Naive thymus-derived CD4-positive, alpha-beta T cell (primary cell): ENCODE results near the gene SEPTIN5. TPM values are rescaled to one million over a fixed set of nuclear protein-coding genes. Genes with fewer than 3 reads are reported as not detected.

Source experiments
- ATAC-seq: fragments of 150-1000 bp; cut with Tn5 transposase; 2 replicates; pipeline ENCODE4 v1.10.0; 2021; ENCODE audit warnings: mild to moderate bottlenecking, moderate library complexity
- CTCF ChIA-PET: fragments of 350-600 bp; sonication (Branson Sonifier 250); formaldehyde crosslinking; loops from one replicate; lab custom pipeline; 2021; ENCODE audit warnings: antibody characterized with exemption; lab: Charles Lee
- POLR2A ChIA-PET: fragments of 350-600 bp; sonication (Branson Sonifier 250); formaldehyde crosslinking; loops from one replicate; lab custom pipeline; 2021; ENCODE audit warnings: antibody characterized with exemption, inconsistent platforms; lab: Charles Lee
- DNase-seq, 9 donors: peaks; one replicate each; pipeline versions ENCODE4 v3.0.0 to v3.0.0-alpha.2; 2020 to 2022; ENCODE audit warnings: mixed read lengths in 1 of 9
- H3K27ac ChIP-seq: one replicate; pipeline ENCODE4 v1.7.0; 2013; ENCODE audit warnings: mild to moderate bottlenecking, low read depth, low read length, moderate library complexity
- H3K27me3 ChIP-seq, 2 donors: one replicate each; pipeline ENCODE4 v1.7.0; 2013; ENCODE audit warnings: low read length in 2 of 2, mild to moderate bottlenecking in 2 of 2, moderate library complexity in 2 of 2; ENCODE audit not compliant: control insufficient read depth in 2 of 2, insufficient read depth in 2 of 2
- H3K36me3 ChIP-seq, 3 experiments: 1 replicate in 2 of 3; 2 replicates in 1 of 3; pipeline ENCODE4 v1.7.0; 2013; ENCODE audit warnings: low read length in 3 of 3, mild to moderate bottlenecking in 3 of 3, moderate library complexity in 1 of 3; ENCODE audit not compliant: insufficient read depth in 3 of 3, control insufficient read depth in 2 of 3
- H3K4me1 ChIP-seq, 2 donors: one replicate each; pipeline ENCODE4 v1.7.0; 2013; ENCODE audit warnings: low read length in 2 of 2, mild to moderate bottlenecking in 2 of 2, moderate library complexity in 1 of 2; ENCODE audit not compliant: control insufficient read depth in 2 of 2, insufficient read depth in 2 of 2
- H3K4me3 ChIP-seq: 2 replicates; pipeline ENCODE4 v1.7.0; 2013; ENCODE audit warnings: mild to moderate bottlenecking, low read length
- H3K9me3 ChIP-seq, 3 experiments: 1 replicate in 2 of 3; 2 replicates in 1 of 3; pipeline ENCODE4 v1.7.0; 2013; ENCODE audit warnings: low read length in 3 of 3; ENCODE audit not compliant: control insufficient read depth in 2 of 3
- H3K27ac Mint-ChIP-seq, 9 donors: one replicate each; pipeline ENCODE4 v1.8.0; 2020 to 2022; ENCODE audit warnings: mixed read lengths in 9 of 9, mild to moderate bottlenecking in 8 of 9, moderate library complexity in 5 of 9, inconsistent platforms in 2 of 9
- H3K27me3 Mint-ChIP-seq, 5 donors: one replicate each; pipeline ENCODE4 v1.8.0; 2021 to 2022; ENCODE audit warnings: mixed read lengths in 5 of 5, mild to moderate bottlenecking in 1 of 5
- H3K36me3 Mint-ChIP-seq, 5 donors: one replicate each; pipeline ENCODE4 v1.8.0; 2020 to 2022; ENCODE audit warnings: mixed read lengths in 5 of 5, mild to moderate bottlenecking in 3 of 5, inconsistent platforms in 1 of 5
- H3K4me1 Mint-ChIP-seq, 7 donors: one replicate each; pipeline ENCODE4 v1.8.0; 2020 to 2022; ENCODE audit warnings: mixed read lengths in 7 of 7, mild to moderate bottlenecking in 3 of 7, inconsistent platforms in 1 of 7
- H3K4me3 Mint-ChIP-seq, 10 donors: one replicate each; pipeline ENCODE4 v1.8.0; 2020 to 2022; ENCODE audit warnings: mild to moderate bottlenecking in 10 of 10, mixed read lengths in 10 of 10, moderate library complexity in 6 of 10, inconsistent platforms in 2 of 10
- H3K9me3 Mint-ChIP-seq, 11 donors: one replicate each; pipeline ENCODE4 v1.8.0; 2020 to 2022; ENCODE audit warnings: mixed read lengths in 11 of 11, mild to moderate bottlenecking in 4 of 11, inconsistent platforms in 1 of 11, moderate library complexity in 1 of 11
- intact Hi-C, 2 donors: fragments of 100-400 bp; cut with micrococcal nuclease; formaldehyde crosslinking; loops; one replicate each; pipeline ENCODE4 v1.15.1; 2023
- polyA plus RNA-seq, 2 donors: library from polyadenylated mRNA; unstranded; fragments of 300-500 nt; fragmentation: Illumina TruSeq; gene quantifications; one replicate each; pipeline ENCODE4 v1.2.3, GENCODE V29; 2021
- total RNA-seq, 6 experiments: library from RNA in 5 of 6; stranded (reverse) in 5 of 6; gene quantifications; 1 replicate in 5 of 6; 2 replicates in 1 of 6; pipeline ENCODE4 v1.2.3 and lab custom pipeline; 2021 to 2026

Gene SEPTIN5
- total and polyA plus RNA-seq, 7 experiments from 2014 or later = 0.22 to 4.2 (median 0.49) TPM; not detected in 3

DNA sequence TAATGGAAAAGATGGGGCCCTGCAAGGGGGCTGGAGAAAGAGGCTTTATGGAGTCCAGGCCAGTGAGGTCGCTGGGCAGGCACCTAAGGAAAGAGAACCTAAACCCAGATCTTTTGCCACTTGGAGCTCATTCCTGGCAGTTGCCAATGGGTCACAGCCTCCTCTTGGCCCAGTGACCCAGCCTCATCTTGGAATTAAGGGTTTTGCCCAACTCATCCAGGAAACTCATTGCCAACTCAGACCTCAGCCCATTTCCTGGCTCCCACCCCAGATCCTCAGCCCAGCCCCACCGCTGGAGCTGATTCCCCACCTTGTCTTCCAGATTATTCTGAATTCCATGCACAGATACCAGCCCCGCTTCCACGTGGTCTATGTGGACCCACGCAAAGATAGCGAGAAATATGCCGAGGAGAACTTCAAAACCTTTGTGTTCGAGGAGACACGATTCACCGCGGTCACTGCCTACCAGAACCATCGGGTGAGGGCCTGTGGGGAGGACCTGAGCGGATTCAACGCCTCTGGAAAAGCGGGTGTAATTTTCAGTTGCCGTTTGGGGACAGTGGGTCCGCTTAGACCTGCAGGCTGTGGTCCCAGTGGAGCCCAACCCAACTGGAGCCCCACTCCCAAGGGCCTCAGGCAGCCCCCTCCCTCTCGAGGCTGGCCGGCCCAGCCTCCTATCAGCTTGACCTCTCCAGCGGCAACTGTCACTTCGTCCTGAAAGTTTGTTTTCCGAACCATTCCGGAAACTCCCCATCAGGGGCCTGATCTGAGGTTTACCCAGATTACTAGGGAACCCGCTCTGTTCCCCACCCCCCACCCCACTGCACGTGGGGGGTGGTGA, 50.6 kb downstream of the SEPTIN5 start:
- H3K36me3 ChIP-seq = no peaks in the 10 kb centered on the region
- ATAC-seq (no peak), DNase-seq (no peak)
- H3K9me3 Mint-ChIP-seq = peaks cover 0 to 3% (median 0%) of the 10 kb centered on the region in 11 donors
- POLR2A ChIA-PET = no interaction called here
- H3K27me3 ChIP-seq = peaks cover 9 to 35% of the 10 kb centered on the region in 2 donors
- no peak overlapping the region for H3K4me3 ChIP-seq
- H3K4me1 Mint-ChIP-seq = peaks cover 7 to 39% (median 23%) of the 10 kb centered on the region in 7 donors
- CTCF ChIA-PET = interaction anchor here (1.6 kb wide), 1 partner anchor 9 kb away, joined by 3 read pairs; no protein-coding TSS in a partner anchor
- no peak overlapping the region for H3K27ac Mint-ChIP-seq
- peak overlapping the region; percentile 18 to 74 (median 60) for H3K4me3 Mint-ChIP-seq
- peaks cover 40 to 70% (median 51%) of the 10 kb centered on the region in 5 donors for H3K27me3 Mint-ChIP-seq
- peaks cover 0 to 6% (median 5%) of the 10 kb centered on the region in 5 donors for H3K36me3 Mint-ChIP-seq
- intact Hi-C loops = loop anchor here in 1 of 2 donors (5.0 kb wide), 1 partner anchor 127 kb away; no protein-coding TSS in a partner anchor
- H3K27ac ChIP-seq = no peak overlapping the region
- H3K9me3 ChIP-seq = no peaks in the 10 kb centered on the region
- peaks cover 0 to 16% of the 10 kb centered on the region in 2 donors for H3K4me1 ChIP-seq

DNA sequence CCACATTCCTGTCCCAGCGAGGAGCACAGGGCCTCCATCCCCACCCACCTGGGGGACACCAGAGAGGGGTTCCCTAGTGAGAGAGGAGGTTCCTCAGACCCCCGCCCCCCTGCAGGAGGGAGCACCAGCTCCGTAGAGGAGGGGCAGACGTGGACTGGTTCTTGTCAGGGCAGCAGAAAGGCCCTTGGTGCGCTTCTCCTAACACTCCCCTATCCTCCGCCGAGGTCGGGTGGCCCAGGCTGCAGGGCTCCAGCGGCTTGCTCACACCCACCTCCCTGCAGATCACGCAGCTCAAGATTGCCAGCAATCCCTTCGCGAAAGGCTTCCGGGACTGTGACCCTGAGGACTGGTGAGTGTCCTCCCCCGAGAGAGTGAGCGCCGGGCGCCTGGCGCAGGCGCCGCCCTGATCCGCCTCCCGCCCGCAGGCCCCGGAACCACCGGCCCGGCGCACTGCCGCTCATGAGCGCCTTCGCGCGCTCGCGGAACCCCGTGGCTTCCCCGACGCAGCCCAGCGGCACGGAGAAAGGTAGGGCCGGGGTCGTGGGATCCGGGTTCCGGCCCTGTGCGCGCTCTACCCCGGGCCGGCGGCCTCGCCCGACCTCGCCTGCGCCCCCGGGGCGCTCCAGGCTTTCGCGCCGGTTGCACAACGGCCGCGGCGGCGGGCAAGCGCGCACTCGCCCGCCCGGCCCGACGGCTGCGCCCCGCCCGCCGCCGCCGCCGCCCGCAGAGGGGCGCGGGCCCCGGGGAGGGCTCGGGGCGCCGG, 51.4 kb downstream of the SEPTIN5 start:
- no peaks in the 10 kb centered on the region for H3K36me3 Mint-ChIP-seq
- CTCF ChIA-PET = interaction anchor here (1.6 kb wide), 1 partner anchor 9 kb away, joined by 3 read pairs; no protein-coding TSS in a partner anchor
- ATAC-seq = peak; percentile 58

DNA sequence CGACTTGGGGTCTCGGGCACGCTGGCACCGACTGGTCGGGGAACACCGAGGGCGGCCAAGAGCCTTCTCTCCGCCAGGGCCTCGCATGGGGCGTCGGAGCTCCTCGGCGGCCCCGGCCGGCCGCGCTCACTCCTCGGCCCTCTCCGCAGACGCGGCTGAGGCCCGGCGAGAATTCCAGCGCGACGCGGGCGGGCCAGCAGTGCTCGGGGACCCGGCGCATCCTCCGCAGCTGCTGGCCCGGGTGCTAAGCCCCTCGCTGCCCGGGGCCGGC, 51.9 kb downstream of the SEPTIN5 start:
- Mint-ChIP-seq H3K4me3 (no peak overlapping the region), H3K9me3 (peaks cover 0 to 3% (median 0%) of the 10 kb centered on the region in 11 donors), H3K27me3 (peaks cover 43 to 69% (median 52%) of the 10 kb centered on the region in 5 donors), H3K36me3 (no peaks in the 10 kb centered on the region), H3K4me1 (peaks cover 0 to 33% (median 17%) of the 10 kb centered on the region in 7 donors), H3K27ac (no peak overlapping the region)
- H3K36me3 ChIP-seq = no peaks in the 10 kb centered on the region
- H3K27me3 ChIP-seq = peaks cover 9 to 37% of the 10 kb centered on the region in 2 donors
- ChIA-PET POLR2A (no interaction called here), CTCF (no interaction called here)
- H3K4me1 ChIP-seq = peaks cover 0 to 15% of the 10 kb centered on the region in 2 donors
- ATAC-seq = no peak
- intact Hi-C loops = loop anchor here (1.0 to 5.0 kb wide), 3 partner anchors 10 to 126 kb away; no protein-coding TSS in a partner anchor
- no peaks in the 10 kb centered on the region for H3K9me3 ChIP-seq
- no peak overlapping the region for H3K4me3 ChIP-seq
- no peak overlapping the region for H3K27ac ChIP-seq
- DNase-seq = peak in 1 of 9 donors; percentile 2

More for the DNA sequence above, 51.4 kb downstream of the SEPTIN5 start:
- Histone ChIP-seq H3K27me3 (peaks cover 9 to 37% of the 10 kb centered on the region in 2 donors), H3K4me3 (no peak overlapping the region), H3K27ac (no peak overlapping the region), H3K9me3 (no peaks in the 10 kb centered on the region), H3K36me3 (no peaks in the 10 kb centered on the region), H3K4me1 (peaks cover 0 to 15% of the 10 kb centered on the region in 2 donors)
- intact Hi-C loops = loop anchor here (1.0 to 5.0 kb wide), 3 partner anchors 9 to 127 kb away; no protein-coding TSS in a partner anchor
- Mint-ChIP-seq H3K4me3 (peak overlapping the region; percentile 60 to 74 (median 66)), H3K9me3 (peaks cover 0 to 3% (median 0%) of the 10 kb centered on the region in 11 donors), H3K27me3 (peaks cover 42 to 69% (median 50%) of the 10 kb centered on the region in 5 donors), H3K4me1 (peaks cover 0 to 33% (median 17%) of the 10 kb centered on the region in 7 donors), H3K27ac (no peak overlapping the region)
- peak in 2 of 9 donors; percentile 7 to 39 for DNase-seq
- POLR2A ChIA-PET = no interaction called here

DNA sequence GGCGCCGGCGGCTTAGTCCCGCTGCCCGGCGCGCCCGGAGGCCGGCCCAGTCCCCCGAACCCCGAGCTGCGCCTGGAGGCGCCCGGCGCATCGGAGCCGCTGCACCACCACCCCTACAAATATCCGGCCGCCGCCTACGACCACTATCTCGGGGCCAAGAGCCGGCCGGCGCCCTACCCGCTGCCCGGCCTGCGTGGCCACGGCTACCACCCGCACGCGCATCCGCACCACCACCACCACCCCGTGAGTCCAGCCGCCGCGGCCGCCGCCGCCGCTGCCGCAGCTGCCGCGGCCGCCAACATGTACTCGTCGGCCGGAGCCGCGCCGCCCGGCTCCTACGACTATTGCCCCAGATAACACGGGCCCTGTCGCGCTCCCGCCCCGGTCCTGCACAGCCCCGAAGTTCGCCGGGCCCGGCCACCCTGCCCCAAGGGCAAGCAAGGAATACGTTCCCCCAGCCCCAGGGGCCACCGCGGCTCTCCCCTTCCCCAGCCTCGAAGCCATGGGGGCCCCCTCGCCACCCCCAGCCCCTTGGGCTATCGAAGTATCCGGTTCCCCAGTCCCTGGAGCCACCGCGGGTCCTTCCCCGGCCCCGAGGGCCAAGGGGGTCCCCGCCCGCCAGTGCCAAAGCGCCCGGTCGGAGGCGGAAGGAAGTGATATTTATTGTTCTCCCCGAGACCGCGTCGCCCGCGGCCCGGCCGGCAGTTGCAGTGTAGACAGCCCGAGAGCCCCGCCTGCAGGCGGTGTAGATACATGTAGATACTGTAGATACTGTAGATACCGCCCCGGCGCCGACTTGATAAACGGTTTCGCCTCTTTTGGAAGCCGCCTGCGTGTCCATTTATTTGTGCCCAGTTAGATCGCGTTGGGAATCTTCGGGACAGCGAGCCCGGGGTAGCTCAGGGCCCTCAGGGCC, 52.5 kb downstream of the SEPTIN5 start:
- no peak overlapping the region for H3K27ac ChIP-seq
- intact Hi-C loops = loop anchor here (1.0 to 5.0 kb wide), 3 partner anchors 10 to 126 kb away; no protein-coding TSS in a partner anchor
- no peak overlapping the region for H3K4me3 ChIP-seq
- no peaks in the 10 kb centered on the region for H3K36me3 ChIP-seq
- H3K4me1 ChIP-seq = peaks cover 0 to 15% of the 10 kb centered on the region in 2 donors
- H3K36me3 Mint-ChIP-seq = no peaks in the 10 kb centered on the region
- H3K27me3 Mint-ChIP-seq = peaks cover 45 to 67% (median 53%) of the 10 kb centered on the region in 5 donors
- ChIA-PET CTCF (interaction anchor here (0.6 kb wide), 1 partner anchor 135 kb away, joined by 3 read pairs; no protein-coding TSS in a partner anchor), POLR2A (no interaction called here)
- no peaks in the 10 kb centered on the region for H3K9me3 ChIP-seq
- ATAC-seq (peak; percentile 79), DNase-seq (peak in 3 of 9 donors; percentile 23 to 52 (median 31))
- peaks cover 0 to 28% (median 12%) of the 10 kb centered on the region in 7 donors for H3K4me1 Mint-ChIP-seq
- H3K27ac Mint-ChIP-seq = no peak overlapping the region
- H3K4me3 Mint-ChIP-seq = peak overlapping the region in 9 of 10 donors; percentile 25 to 74 (median 43)
- H3K9me3 Mint-ChIP-seq = peaks cover 0 to 3% (median 0%) of the 10 kb centered on the region in 11 donors
- H3K27me3 ChIP-seq = peaks cover 9 to 37% of the 10 kb centered on the region in 2 donors

DNA sequence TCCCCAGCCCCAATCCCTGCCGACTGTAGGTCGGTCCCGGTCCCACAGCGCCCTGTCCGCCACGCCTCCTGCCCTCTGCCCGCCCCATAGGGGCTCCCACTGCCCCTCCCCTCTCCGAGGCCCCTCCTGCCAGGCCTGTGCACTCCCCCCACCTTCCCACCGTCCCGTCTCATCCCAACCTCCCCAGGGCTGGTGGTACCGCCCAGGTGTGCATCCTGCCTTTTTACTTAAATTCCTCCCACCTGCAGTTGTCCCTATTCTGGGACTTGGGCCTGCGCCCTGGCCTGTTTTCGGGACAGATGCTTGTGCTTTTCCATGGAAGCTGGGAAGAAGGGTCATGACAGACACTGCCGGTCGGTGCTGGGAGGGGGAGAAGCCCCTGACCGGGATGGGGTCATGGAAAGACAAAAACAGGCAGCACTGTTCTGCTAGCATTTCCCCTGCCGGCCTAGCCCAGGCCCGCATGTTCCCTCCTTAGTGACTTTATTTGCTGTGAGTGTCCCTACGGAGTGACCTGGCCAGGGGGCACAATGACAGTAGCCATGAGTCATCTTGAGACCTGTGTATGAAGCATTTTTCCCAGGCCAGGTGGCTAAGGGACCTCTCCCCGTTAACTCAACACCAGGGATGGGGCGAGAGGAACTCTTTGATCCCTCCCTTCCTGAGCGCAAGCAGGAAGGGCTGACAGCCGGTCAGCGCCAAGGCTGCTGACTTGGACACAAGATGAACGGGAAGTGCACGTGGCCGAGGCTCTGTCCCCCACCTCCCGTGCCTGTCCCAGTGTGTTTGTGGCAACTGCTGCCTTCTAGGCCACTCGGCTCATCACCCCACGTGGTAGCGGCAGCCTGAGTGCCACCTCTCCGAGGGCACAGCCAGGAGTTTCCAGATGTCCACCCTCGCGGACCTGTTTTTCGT, 53.4 kb downstream of the SEPTIN5 start:
- ChIA-PET POLR2A (no interaction called here), CTCF (interaction anchor here (0.6 kb wide), 2 partner anchors 10 to 134 kb away, joined by 3 to 5 read pairs; no protein-coding TSS in a partner anchor)
- peaks cover 9 to 37% of the 10 kb centered on the region in 2 donors for H3K27me3 ChIP-seq
- Mint-ChIP-seq H3K9me3 (peaks cover 0 to 3% (median 0%) of the 10 kb centered on the region in 11 donors), H3K4me3 (peak overlapping the region in 8 of 10 donors; percentile 25 to 74 (median 50)), H3K36me3 (no peaks in the 10 kb centered on the region), H3K4me1 (peaks cover 0 to 28% (median 12%) of the 10 kb centered on the region in 7 donors), H3K27me3 (peaks cover 46 to 66% (median 54%) of the 10 kb centered on the region in 5 donors), H3K27ac (peak overlapping the region in 2 of 9 donors; percentile 19 to 67)
- no peaks in the 10 kb centered on the region for H3K36me3 ChIP-seq
- ATAC-seq (peak; percentile 30), DNase-seq (peak in 1 of 9 donors; percentile 7)
- H3K27ac ChIP-seq = no peak overlapping the region
- peaks cover 0 to 15% of the 10 kb centered on the region in 2 donors for H3K4me1 ChIP-seq
- no peaks in the 10 kb centered on the region for H3K9me3 ChIP-seq
- H3K4me3 ChIP-seq = no peak overlapping the region
- intact Hi-C loops = loop anchor here in 1 of 2 donors (2.0 to 5.0 kb wide), 2 partner anchors 37 to 125 kb away; no protein-coding TSS in a partner anchor
